ENCODE results near the gene OSBP2. TPM values are rescaled to one million over a fixed set of nuclear protein-coding genes. Genes with fewer than 3 reads are reported as not detected.

The OSBP2 gene
- total and polyA plus RNA-seq, 2 experiments from 2014 or later: 2.1 to 2.9 TPM

DNA sequence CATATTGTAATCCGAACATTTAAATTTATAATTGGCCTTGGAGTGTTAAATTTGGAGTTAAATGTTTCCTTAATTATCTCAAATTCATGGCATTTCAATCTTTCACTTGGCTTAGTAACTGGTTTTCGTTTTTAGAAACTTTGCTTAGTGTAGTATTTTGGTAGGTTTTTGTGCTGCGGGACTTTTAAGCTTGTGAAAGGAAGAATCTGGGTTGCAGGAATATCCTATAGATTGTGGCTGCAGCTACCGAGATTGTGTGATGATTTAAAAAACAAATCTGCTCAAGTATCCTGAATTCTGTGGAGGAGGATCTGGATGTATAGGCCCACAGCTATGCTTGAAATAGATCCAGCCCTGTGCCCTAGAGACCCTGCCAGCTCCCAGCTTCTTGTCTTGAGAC, 27.1 kb downstream of the OSBP2 start:
- Histone ChIP-seq H2AFZ (no peak overlapping the region), H3K4me3 (no peak overlapping the region), H3K27me3 (ENCODE audit: insufficient read depth) (no peaks in the 10 kb centered on the region), H3F3A (replicated peaks; ENCODE audit: low read depth) (no peaks in the 10 kb centered on the region), H3K4me1 (ENCODE audit: insufficient read depth) (no peaks in the 10 kb centered on the region), H4K20me1 (replicated peaks; ENCODE audit: insufficient read depth) (no peaks in the 10 kb centered on the region; the same call in 1 of the 2 replicates), H3K4me2 (no peak overlapping the region), H3K79me2 (replicated peaks; ENCODE audit: insufficient read depth) (no peaks in the 10 kb centered on the region), H3K27ac (ENCODE audit: low read depth) (no peak overlapping the region), H3K36me3 (ENCODE audit: insufficient read depth) (no peaks in the 10 kb centered on the region), H3K9me2 (ENCODE audit: insufficient read depth) (no peaks in the 10 kb centered on the region)
- no peaks in the 10 kb centered on the region for H3K36me3 Mint-ChIP-seq (ENCODE audit: low read depth)
- no peak overlapping the region for H3K27ac Mint-ChIP-seq
- TF ChIP-seq, protein P1, sequence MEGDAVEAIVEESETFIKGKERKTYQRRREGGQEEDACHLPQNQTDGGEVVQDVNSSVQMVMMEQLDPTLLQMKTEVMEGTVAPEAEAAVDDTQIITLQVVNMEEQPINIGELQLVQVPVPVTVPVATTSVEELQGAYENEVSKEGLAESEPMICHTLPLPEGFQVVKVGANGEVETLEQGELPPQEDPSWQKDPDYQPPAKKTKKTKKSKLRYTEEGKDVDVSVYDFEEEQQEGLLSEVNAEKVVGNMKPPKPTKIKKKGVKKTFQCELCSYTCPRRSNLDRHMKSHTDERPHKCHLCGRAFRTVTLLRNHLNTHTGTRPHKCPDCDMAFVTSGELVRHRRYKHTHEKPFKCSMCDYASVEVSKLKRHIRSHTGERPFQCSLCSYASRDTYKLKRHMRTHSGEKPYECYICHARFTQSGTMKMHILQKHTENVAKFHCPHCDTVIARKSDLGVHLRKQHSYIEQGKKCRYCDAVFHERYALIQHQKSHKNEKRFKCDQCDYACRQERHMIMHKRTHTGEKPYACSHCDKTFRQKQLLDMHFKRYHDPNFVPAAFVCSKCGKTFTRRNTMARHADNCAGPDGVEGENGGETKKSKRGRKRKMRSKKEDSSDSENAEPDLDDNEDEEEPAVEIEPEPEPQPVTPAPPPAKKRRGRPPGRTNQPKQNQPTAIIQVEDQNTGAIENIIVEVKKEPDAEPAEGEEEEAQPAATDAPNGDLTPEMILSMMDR (conservative IDR thresholded peaks at IDR 0.05; ENCODE audit: low read depth in 2 of 2): no peak
- TF ChIP-seq ZNF331 (CRISPR knock-in tag; IDR thresholded peaks at IDR 0.05; ENCODE audit: low read depth) (no peak), EZH2 (IDR thresholded peaks at IDR 0.05; ENCODE audit: low read depth, unreplicated experiment) (no peak), ZNF114 (CRISPR knock-in tag; IDR thresholded peaks at IDR 0.05) (no peak), POLR2AphosphoS5 (IDR thresholded peaks at IDR 0.05; ENCODE audit: low read depth) (no peak), CREB1 (CRISPR knock-in tag; IDR thresholded peaks at IDR 0.05; ENCODE audit: low read depth) (no peak), JUNB (IDR thresholded peaks at IDR 0.05; ENCODE audit: unreplicated experiment) (no peak), NANOG (IDR thresholded peaks at IDR 0.05; ENCODE audit: borderline replicate concordance) (no peak), STAT1 (IDR thresholded peaks at IDR 0.05; ENCODE audit: unreplicated experiment) (no peak), EZH2phosphoT487 (IDR thresholded peaks at IDR 0.05; ENCODE audit: unreplicated experiment) (no peak)
- TF ChIP-seq, protein P2, sequence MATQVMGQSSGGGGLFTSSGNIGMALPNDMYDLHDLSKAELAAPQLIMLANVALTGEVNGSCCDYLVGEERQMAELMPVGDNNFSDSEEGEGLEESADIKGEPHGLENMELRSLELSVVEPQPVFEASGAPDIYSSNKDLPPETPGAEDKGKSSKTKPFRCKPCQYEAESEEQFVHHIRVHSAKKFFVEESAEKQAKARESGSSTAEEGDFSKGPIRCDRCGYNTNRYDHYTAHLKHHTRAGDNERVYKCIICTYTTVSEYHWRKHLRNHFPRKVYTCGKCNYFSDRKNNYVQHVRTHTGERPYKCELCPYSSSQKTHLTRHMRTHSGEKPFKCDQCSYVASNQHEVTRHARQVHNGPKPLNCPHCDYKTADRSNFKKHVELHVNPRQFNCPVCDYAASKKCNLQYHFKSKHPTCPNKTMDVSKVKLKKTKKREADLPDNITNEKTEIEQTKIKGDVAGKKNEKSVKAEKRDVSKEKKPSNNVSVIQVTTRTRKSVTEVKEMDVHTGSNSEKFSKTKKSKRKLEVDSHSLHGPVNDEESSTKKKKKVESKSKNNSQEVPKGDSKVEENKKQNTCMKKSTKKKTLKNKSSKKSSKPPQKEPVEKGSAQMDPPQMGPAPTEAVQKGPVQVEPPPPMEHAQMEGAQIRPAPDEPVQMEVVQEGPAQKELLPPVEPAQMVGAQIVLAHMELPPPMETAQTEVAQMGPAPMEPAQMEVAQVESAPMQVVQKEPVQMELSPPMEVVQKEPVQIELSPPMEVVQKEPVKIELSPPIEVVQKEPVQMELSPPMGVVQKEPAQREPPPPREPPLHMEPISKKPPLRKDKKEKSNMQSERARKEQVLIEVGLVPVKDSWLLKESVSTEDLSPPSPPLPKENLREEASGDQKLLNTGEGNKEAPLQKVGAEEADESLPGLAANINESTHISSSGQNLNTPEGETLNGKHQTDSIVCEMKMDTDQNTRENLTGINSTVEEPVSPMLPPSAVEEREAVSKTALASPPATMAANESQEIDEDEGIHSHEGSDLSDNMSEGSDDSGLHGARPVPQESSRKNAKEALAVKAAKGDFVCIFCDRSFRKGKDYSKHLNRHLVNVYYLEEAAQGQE (IDR thresholded peaks at IDR 0.05; ENCODE audit: unreplicated experiment): no peak
- TF ChIP-seq, protein P3, sequence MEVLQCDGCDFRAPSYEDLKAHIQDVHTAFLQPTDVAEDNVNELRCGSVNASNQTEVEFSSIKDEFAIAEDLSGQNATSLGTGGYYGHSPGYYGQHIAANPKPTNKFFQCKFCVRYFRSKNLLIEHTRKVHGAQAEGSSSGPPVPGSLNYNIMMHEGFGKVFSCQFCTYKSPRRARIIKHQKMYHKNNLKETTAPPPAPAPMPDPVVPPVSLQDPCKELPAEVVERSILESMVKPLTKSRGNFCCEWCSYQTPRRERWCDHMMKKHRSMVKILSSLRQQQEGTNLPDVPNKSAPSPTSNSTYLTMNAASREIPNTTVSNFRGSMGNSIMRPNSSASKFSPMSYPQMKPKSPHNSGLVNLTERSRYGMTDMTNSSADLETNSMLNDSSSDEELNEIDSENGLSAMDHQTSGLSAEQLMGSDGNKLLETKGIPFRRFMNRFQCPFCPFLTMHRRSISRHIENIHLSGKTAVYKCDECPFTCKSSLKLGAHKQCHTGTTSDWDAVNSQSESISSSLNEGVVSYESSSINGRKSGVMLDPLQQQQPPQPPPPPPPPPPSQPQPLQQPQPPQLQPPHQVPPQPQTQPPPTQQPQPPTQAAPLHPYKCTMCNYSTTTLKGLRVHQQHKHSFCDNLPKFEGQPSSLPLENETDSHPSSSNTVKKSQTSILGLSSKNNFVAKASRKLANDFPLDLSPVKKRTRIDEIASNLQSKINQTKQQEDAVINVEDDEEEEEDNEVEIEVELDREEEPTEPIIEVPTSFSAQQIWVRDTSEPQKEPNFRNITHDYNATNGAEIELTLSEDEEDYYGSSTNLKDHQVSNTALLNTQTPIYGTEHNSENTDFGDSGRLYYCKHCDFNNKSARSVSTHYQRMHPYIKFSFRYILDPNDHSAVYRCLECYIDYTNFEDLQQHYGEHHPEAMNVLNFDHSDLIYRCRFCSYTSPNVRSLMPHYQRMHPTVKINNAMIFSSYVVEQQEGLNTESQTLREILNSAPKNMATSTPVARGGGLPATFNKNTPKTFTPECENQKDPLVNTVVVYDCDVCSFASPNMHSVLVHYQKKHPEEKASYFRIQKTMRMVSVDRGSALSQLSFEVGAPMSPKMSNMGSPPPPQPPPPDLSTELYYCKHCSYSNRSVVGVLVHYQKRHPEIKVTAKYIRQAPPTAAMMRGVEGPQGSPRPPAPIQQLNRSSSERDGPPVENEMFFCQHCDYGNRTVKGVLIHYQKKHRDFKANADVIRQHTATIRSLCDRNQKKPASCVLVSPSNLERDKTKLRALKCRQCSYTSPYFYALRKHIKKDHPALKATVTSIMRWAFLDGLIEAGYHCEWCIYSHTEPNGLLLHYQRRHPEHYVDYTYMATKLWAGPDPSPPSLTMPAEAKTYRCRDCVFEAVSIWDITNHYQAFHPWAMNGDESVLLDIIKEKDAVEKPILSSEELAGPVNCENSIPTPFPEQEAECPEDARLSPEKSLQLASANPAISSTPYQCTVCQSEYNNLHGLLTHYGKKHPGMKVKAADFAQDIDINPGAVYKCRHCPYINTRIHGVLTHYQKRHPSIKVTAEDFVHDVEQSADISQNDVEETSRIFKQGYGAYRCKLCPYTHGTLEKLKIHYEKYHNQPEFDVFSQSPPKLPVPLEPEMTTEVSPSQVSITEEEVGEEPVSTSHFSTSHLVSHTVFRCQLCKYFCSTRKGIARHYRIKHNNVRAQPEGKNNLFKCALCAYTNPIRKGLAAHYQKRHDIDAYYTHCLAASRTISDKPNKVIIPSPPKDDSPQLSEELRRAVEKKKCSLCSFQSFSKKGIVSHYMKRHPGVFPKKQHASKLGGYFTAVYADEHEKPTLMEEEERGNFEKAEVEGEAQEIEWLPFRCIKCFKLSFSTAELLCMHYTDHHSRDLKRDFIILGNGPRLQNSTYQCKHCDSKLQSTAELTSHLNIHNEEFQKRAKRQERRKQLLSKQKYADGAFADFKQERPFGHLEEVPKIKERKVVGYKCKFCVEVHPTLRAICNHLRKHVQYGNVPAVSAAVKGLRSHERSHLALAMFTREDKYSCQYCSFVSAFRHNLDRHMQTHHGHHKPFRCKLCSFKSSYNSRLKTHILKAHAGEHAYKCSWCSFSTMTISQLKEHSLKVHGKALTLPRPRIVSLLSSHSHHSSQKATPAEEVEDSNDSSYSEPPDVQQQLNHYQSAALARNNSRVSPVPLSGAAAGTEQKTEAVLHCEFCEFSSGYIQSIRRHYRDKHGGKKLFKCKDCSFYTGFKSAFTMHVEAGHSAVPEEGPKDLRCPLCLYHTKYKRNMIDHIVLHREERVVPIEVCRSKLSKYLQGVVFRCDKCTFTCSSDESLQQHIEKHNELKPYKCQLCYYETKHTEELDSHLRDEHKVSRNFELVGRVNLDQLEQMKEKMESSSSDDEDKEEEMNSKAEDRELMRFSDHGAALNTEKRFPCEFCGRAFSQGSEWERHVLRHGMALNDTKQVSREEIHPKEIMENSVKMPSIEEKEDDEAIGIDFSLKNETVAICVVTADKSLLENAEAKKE (CRISPR knock-in tag; IDR thresholded peaks at IDR 0.05): no peak
- TF ChIP-seq, protein P4, sequence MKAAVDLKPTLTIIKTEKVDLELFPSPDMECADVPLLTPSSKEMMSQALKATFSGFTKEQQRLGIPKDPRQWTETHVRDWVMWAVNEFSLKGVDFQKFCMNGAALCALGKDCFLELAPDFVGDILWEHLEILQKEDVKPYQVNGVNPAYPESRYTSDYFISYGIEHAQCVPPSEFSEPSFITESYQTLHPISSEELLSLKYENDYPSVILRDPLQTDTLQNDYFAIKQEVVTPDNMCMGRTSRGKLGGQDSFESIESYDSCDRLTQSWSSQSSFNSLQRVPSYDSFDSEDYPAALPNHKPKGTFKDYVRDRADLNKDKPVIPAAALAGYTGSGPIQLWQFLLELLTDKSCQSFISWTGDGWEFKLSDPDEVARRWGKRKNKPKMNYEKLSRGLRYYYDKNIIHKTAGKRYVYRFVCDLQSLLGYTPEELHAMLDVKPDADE (IDR thresholded peaks at IDR 0.05): no peak
- DNase-seq (ENCODE audit: low spot score) (no peak), ATAC-seq (no peak)
- H3K9me3 Mint-ChIP-seq: no peaks in the 10 kb centered on the region
- no peak overlapping the region for H3K4me3 Mint-ChIP-seq
- peaks cover 5% of the 10 kb centered on the region for H3K27me3 Mint-ChIP-seq (ENCODE audit: insufficient read depth, low read depth, poor library complexity)
- no peaks in the 10 kb centered on the region for H3K4me1 Mint-ChIP-seq
